GM12872 (cell line): ENCODE data around the gene NR2E1.

ENCODE experiments used
- CTCF ChIP-seq: IDR thresholded peaks from 3 replicates; pipeline ENCODE4 v1.5.1; 2011; ENCODE audit warnings: low read depth, mild to moderate bottlenecking, low read length, moderate library complexity; ENCODE audit not compliant: insufficient read depth

The NR2E1 gene

GRCh38 chr6:108120311-108120710 lies 45.5 kb upstream of the NR2E1 start:
- no peak for TF ChIP-seq CTCF

- no peak for TF ChIP-seq CTCF
These were observed 44.2 kb upstream of the NR2E1 start for GRCh38 chr6:108121612-108122011.

- no peak for TF ChIP-seq CTCF
These were observed 42.3 kb upstream of the NR2E1 start for GRCh38 chr6:108123481-108123929.

- TF ChIP-seq CTCF = no peak
These were observed 41.9 kb upstream of the NR2E1 start for GRCh38 chr6:108123946-108124345.

- no peak for TF ChIP-seq CTCF
These were observed 38.8 kb upstream of the NR2E1 start for GRCh38 chr6:108127056-108127455.

- no peak for TF ChIP-seq CTCF
These were observed 38.0 kb upstream of the NR2E1 start for GRCh38 chr6:108127826-108128225.

GRCh38 chr6:108130262-108130661 lies 35.6 kb upstream of the NR2E1 start:
- no peak for TF ChIP-seq CTCF

GRCh38 chr6:108132863-108133262 lies 33.0 kb upstream of the NR2E1 start:
- TF ChIP-seq CTCF = no peak
